SH-SY5Y (cell line): ENCODE results near the gene ALX1.

Experiments
- GATA2 ChIP-seq: IDR thresholded peaks from 2 replicates; pipeline ENCODE4 v1.6.1; 2011; ENCODE audit warnings: mild to moderate bottlenecking, low read depth, low read length
- GATA3 ChIP-seq: IDR thresholded peaks from 2 replicates; pipeline ENCODE4 v1.6.1; 2011; ENCODE audit warnings: low read depth, mild to moderate bottlenecking, low read length, moderate library complexity

DNA sequence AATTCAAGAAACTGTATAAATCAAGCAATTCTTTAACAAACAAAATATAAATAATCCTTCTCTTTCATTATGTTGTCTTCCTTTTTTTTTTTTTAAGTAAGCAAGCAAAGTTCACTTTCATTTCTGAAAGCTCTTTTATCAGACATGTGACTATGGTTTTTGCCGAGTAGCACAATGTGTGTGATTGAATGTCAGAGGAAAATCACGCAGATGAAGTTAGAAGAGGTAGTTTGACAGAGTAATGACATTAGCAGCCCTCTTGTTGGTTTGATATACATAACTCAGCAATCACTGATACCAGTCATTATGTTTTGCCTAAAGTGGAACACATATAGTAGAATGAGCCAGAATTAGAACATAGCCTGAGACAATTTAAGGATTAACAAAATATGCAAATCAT lies 19.0 kb downstream of the ALX1 start:
- no peak for TF ChIP-seq GATA2
- no peak for TF ChIP-seq GATA3
